ENCODE data around the gene PDGFD. TPM values are rescaled to one million over a fixed set of nuclear protein-coding genes. Genes with fewer than 3 reads are reported as not detected.

The PDGFD gene
- total RNA-seq, 4 donors from 2014 or later = 4.4 to 7.2 (median 5.2) TPM

GRCh38 chr11:103944251-103944940, 219.6 kb downstream of the PDGFD start:
- WGBS = 97% methylated on average over 1 of the region's 1 CpG
- H3K36me3 ChIP-seq = no peaks in the 10 kb centered on the region
- no peaks in the 10 kb centered on the region for H3K27me3 ChIP-seq
- no peak overlapping the region for H3K4me3 ChIP-seq
- DNase-seq (ENCODE audit: low spot score in 2 of 2) = no peak
- no peak overlapping the region for H3K27ac ChIP-seq
- no peak for TF ChIP-seq CTCF (IDR thresholded peaks at IDR 0.05)
- no peak for TF ChIP-seq EP300 (IDR thresholded peaks at IDR 0.05)
- no peak for TF ChIP-seq POLR2A (IDR thresholded peaks at IDR 0.05)
- TF ChIP-seq POLR2AphosphoS5 (IDR thresholded peaks at IDR 0.05) = no peak
- H3K9me3 ChIP-seq = no peaks in the 10 kb centered on the region
- H3K4me1 ChIP-seq = no peaks in the 10 kb centered on the region

DNA sequence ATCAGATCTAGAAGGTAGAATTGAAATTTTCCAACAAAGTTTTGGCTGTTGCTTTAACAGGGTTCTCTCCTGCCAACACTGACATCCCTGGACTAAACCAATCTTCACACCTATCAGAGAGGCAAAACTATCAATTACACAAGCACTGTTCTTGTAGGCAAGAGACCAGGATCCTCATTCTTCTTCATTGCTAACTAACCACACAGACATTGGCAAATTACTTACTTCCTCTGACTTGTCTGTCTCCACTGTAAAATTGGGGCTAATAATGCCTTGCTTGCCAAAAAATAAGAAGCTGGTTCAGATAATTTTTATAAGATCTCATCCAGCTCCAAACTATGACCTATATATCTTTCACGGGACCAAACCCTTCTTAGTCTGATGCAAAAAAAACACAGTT, 221.3 kb downstream of the PDGFD start:
- no peak for TF ChIP-seq POLR2AphosphoS5 (IDR thresholded peaks at IDR 0.05)
- TF ChIP-seq EP300 (IDR thresholded peaks at IDR 0.05) = no peak
- no peak for TF ChIP-seq CTCF (IDR thresholded peaks at IDR 0.05)
- TF ChIP-seq POLR2A (IDR thresholded peaks at IDR 0.05) = no peak
- Histone ChIP-seq H3K36me3 (no peaks in the 10 kb centered on the region), H3K4me3 (no peak overlapping the region), H3K9me3 (no peaks in the 10 kb centered on the region), H3K27me3 (no peaks in the 10 kb centered on the region), H3K27ac (no peak overlapping the region), H3K4me1 (no peaks in the 10 kb centered on the region)
- 72% methylated on average over 1 of the region's 1 CpG for WGBS
- DNase-seq (ENCODE audit: low spot score in 2 of 2) = no peak

GRCh38 chr11:103940551-103940950, 223.4 kb downstream of the PDGFD start:
- Histone ChIP-seq H3K9me3 (no peaks in the 10 kb centered on the region), H3K27ac (no peak overlapping the region), H3K27me3 (no peaks in the 10 kb centered on the region), H3K4me1 (peaks cover 7% of the 10 kb centered on the region), H3K4me3 (no peak overlapping the region), H3K36me3 (no peaks in the 10 kb centered on the region)
- WGBS = 59% methylated on average over 2 of the region's 2 CpGs
- DNase-seq (ENCODE audit: low spot score in 2 of 2) = no peak
- no peak for TF ChIP-seq EP300 (IDR thresholded peaks at IDR 0.05)
- TF ChIP-seq POLR2AphosphoS5 (IDR thresholded peaks at IDR 0.05) = no peak
- no peak for TF ChIP-seq CTCF (IDR thresholded peaks at IDR 0.05)
- TF ChIP-seq POLR2A (IDR thresholded peaks at IDR 0.05) = no peak

- H3K36me3 ChIP-seq = no peaks in the 10 kb centered on the region
- WGBS = 48% methylated on average over 3 of the region's 3 CpGs
- H3K4me3 ChIP-seq = no peak overlapping the region
- TF ChIP-seq CTCF (IDR thresholded peaks at IDR 0.05) = no peak
- TF ChIP-seq EP300 (IDR thresholded peaks at IDR 0.05) = no peak
- TF ChIP-seq POLR2A (IDR thresholded peaks at IDR 0.05) = no peak
- no peak for TF ChIP-seq POLR2AphosphoS5 (IDR thresholded peaks at IDR 0.05)
- no peak for DNase-seq (ENCODE audit: low spot score in 2 of 2)
- peaks cover 7% of the 10 kb centered on the region for H3K4me1 ChIP-seq
- no peak overlapping the region for H3K27ac ChIP-seq
- H3K27me3 ChIP-seq = no peaks in the 10 kb centered on the region
- H3K9me3 ChIP-seq = no peaks in the 10 kb centered on the region
Measured at GRCh38 chr11:103939694-103940093, 224.3 kb downstream of the PDGFD start.

- 41% methylated on average over 1 of the region's 1 CpG for WGBS
- no peaks in the 10 kb centered on the region for H3K36me3 ChIP-seq
- H3K9me3 ChIP-seq = no peaks in the 10 kb centered on the region
- no peaks in the 10 kb centered on the region for H3K27me3 ChIP-seq
- no peak for DNase-seq (ENCODE audit: low spot score in 2 of 2)
- TF ChIP-seq CTCF (IDR thresholded peaks at IDR 0.05) (no peak), POLR2AphosphoS5 (IDR thresholded peaks at IDR 0.05) (no peak), EP300 (IDR thresholded peaks at IDR 0.05) (no peak), POLR2A (IDR thresholded peaks at IDR 0.05) (no peak)
- H3K4me1 ChIP-seq = peaks cover 7% of the 10 kb centered on the region
- H3K27ac ChIP-seq = no peak overlapping the region
- H3K4me3 ChIP-seq = no peak overlapping the region
Measured at GRCh38 chr11:103936059-103936458, 227.9 kb downstream of the PDGFD start.
